A673 (cell line): ENCODE results near the gene ISG15. TPM values are rescaled to one million over a fixed set of nuclear protein-coding genes. Genes with fewer than 3 reads are reported as not detected.

Experiments
- BruUV-seq: library from RNA; stranded (reverse); fragments of 400-500 nt; replicated peaks from 2 replicates; lab custom pipeline; 2021; lab: Mats Ljungman, UMichigan
- CTCF ChIA-PET: fragments of 300-600 bp; sonication (Branson Sonifier 250); formaldehyde crosslinking; loops from one replicate; lab custom pipeline; 2022; ENCODE audit warnings: antibody characterized with exemption; lab: Charles Lee
- POLR2A ChIA-PET: fragments of 300-600 bp; sonication (Branson Sonifier 250); formaldehyde crosslinking; loops from one replicate; lab custom pipeline; 2022; ENCODE audit warnings: antibody characterized with exemption; ENCODE audit not compliant: low non-redundant PET; lab: Charles Lee
- DNase-seq: peaks from one replicate; pipeline ENCODE4 v3.0.0-alpha.2; 2015; ENCODE audit warnings: low spot score
- H3K27ac ChIP-seq: fragments of 200-600 bp; sonication (generic); 2 replicates; pipeline ENCODE4 v1.5.1; 2016; ENCODE audit warnings: mixed run types, low read depth, mild to moderate bottlenecking, mixed read lengths, antibody characterized with exemption, low read length; ENCODE audit not compliant: poor library complexity, severe bottlenecking
- H3K27me3 ChIP-seq: fragments of 200-600 bp; sonication (generic); replicated peaks from 2 replicates; pipeline ENCODE4 v1.6.1; 2017; ENCODE audit warnings: mixed run types, low read depth, mild to moderate bottlenecking, mixed read lengths, antibody characterized with exemption, low read length; ENCODE audit not compliant: insufficient read depth, poor library complexity
- H3K36me3 ChIP-seq: fragments of 200-600 bp; sonication (generic); 2 replicates; pipeline ENCODE4 v1.6.1; 2016; ENCODE audit warnings: mixed run types, mild to moderate bottlenecking, mixed read lengths, antibody characterized with exemption, low read length; ENCODE audit not compliant: insufficient read depth, poor library complexity, severe bottlenecking
- H3K4me1 ChIP-seq: fragments of 200-600 bp; sonication (generic); 2 replicates; pipeline ENCODE4 v1.6.1; 2017; ENCODE audit warnings: mixed run types, mild to moderate bottlenecking, mixed read lengths, antibody characterized with exemption, low read length; ENCODE audit not compliant: insufficient read depth, poor library complexity, severe bottlenecking
- H3K4me3 ChIP-seq: fragments of 200-600 bp; sonication (generic); 2 replicates; pipeline ENCODE4 v1.5.1; 2016; ENCODE audit warnings: low read depth, mixed run types, mild to moderate bottlenecking, mixed read lengths, low read length; ENCODE audit not compliant: poor library complexity, severe bottlenecking
- H3K9me3 ChIP-seq: fragments of 200-600 bp; sonication (generic); 2 replicates; pipeline ENCODE4 v1.6.1; 2016; ENCODE audit warnings: mixed run types, low read depth, mild to moderate bottlenecking, mixed read lengths, antibody characterized with exemption, low read length; ENCODE audit not compliant: poor library complexity, severe bottlenecking
- CTCF ChIP-seq: fragments of 300-800, 200-600 bp; sonication (generic); conservative IDR thresholded peaks from 2 replicates; pipeline ENCODE4 v1.5.1; 2017; ENCODE audit warnings: low read depth, mild to moderate bottlenecking, antibody characterized with exemption, low read length, moderate library complexity, mixed read lengths
- EZH2 ChIP-seq: fragments of 200-600 bp; sonication (generic); IDR thresholded peaks from 2 replicates; pipeline ENCODE4 v1.6.1; 2017; ENCODE audit warnings: borderline replicate concordance, low read depth, mild to moderate bottlenecking, mixed read lengths, antibody characterized with exemption, low read length; ENCODE audit not compliant: poor library complexity, severe bottlenecking
- intact Hi-C: fragments of 100-400 bp; cut with micrococcal nuclease; formaldehyde crosslinking; loops from one replicate; pipeline ENCODE4 v1.10.0; 2022; ENCODE audit not compliant: unreplicated experiment
- total RNA-seq: library from RNA; stranded (reverse); gene quantifications from 2 replicates; pipeline ENCODE4 v1.2.3, GENCODE V29; 2021

The ISG15 gene
- total RNA-seq, 1 experiment from 2014 or later: 45.3 TPM

GRCh38 chr1:997993-998744 lies 15.1 kb upstream of the ISG15 start:
- no peaks in the 10 kb centered on the region for H3K9me3 ChIP-seq
- H3K4me1 ChIP-seq: peaks cover 12% of the 10 kb centered on the region
- TF ChIP-seq CTCF (no peak), EZH2 (no peak)
- peak; percentile 67 for DNase-seq
- H3K36me3 ChIP-seq: no peaks in the 10 kb centered on the region
- no TSS peak for BruUV-seq
- H3K4me3 ChIP-seq: peak overlapping the region; percentile 70
- CTCF ChIA-PET: no interaction called here
- POLR2A ChIA-PET: no interaction called here
- no peak overlapping the region for H3K27ac ChIP-seq
- intact Hi-C loops: no loop called here
- no peaks in the 10 kb centered on the region for H3K27me3 ChIP-seq

- Histone ChIP-seq H3K36me3 (no peaks in the 10 kb centered on the region), H3K9me3 (no peaks in the 10 kb centered on the region), H3K27me3 (no peaks in the 10 kb centered on the region), H3K4me3 (peak overlapping the region; percentile 70), H3K4me1 (peaks cover 12% of the 10 kb centered on the region), H3K27ac (peak overlapping the region; percentile 42)
- intact Hi-C loops: no loop called here
- ChIA-PET POLR2A (no interaction called here), CTCF (no interaction called here)
- peak; percentile 60 for DNase-seq
- no TSS peak for BruUV-seq
- TF ChIP-seq EZH2: no peak
- no peak for TF ChIP-seq CTCF
Observed at GRCh38 chr1:998745-998994, 14.6 kb upstream of the ISG15 start.

- peaks cover 12% of the 10 kb centered on the region for H3K4me1 ChIP-seq
- POLR2A ChIA-PET: interaction anchor here (0.6 kb wide), 1 partner anchor 57 kb away, joined by 6 read pairs; no protein-coding TSS in a partner anchor
- H3K27ac ChIP-seq: peak overlapping the region; percentile 98
- H3K4me3 ChIP-seq: peak overlapping the region; percentile 70
- no peaks in the 10 kb centered on the region for H3K36me3 ChIP-seq
- DNase-seq: no peak
- H3K9me3 ChIP-seq: no peaks in the 10 kb centered on the region
- CTCF ChIA-PET: interaction anchor here (0.8 kb wide), 1 partner anchor 57 kb away, joined by 5 read pairs; no protein-coding TSS in a partner anchor
- TF ChIP-seq EZH2: no peak
- TF ChIP-seq CTCF: no peak
- H3K27me3 ChIP-seq: no peaks in the 10 kb centered on the region
- intact Hi-C loops: no loop called here
- BruUV-seq: TSS peak; percentile 75
Observed at GRCh38 chr1:998995-999724, 14.1 kb upstream of the ISG15 start.
